A673 (cell line): ENCODE measurements around the gene A2M. TPM values are rescaled to one million over a fixed set of nuclear protein-coding genes. Genes with fewer than 3 reads are reported as not detected.

Experiments used
- BruUV-seq: library from RNA; stranded (reverse); fragments of 400-500 nt; replicated peaks from 2 replicates; lab custom pipeline; 2021; lab: Mats Ljungman, UMichigan
- CTCF ChIA-PET: fragments of 300-600 bp; sonication (Branson Sonifier 250); formaldehyde crosslinking; loops from one replicate; lab custom pipeline; 2022; ENCODE audit warnings: antibody characterized with exemption; lab: Charles Lee
- POLR2A ChIA-PET: fragments of 300-600 bp; sonication (Branson Sonifier 250); formaldehyde crosslinking; loops from one replicate; lab custom pipeline; 2022; ENCODE audit warnings: antibody characterized with exemption; ENCODE audit not compliant: low non-redundant PET; lab: Charles Lee
- DNase-seq: peaks from one replicate; pipeline ENCODE4 v3.0.0-alpha.2; 2015; ENCODE audit warnings: low spot score
- H3K27ac ChIP-seq: fragments of 200-600 bp; sonication (generic); 2 replicates; pipeline ENCODE4 v1.5.1; 2016; ENCODE audit warnings: mixed run types, low read depth, mild to moderate bottlenecking, mixed read lengths, antibody characterized with exemption, low read length; ENCODE audit not compliant: poor library complexity, severe bottlenecking
- H3K27me3 ChIP-seq: fragments of 200-600 bp; sonication (generic); replicated peaks from 2 replicates; pipeline ENCODE4 v1.6.1; 2017; ENCODE audit warnings: mixed run types, low read depth, mild to moderate bottlenecking, mixed read lengths, antibody characterized with exemption, low read length; ENCODE audit not compliant: insufficient read depth, poor library complexity
- H3K36me3 ChIP-seq: fragments of 200-600 bp; sonication (generic); 2 replicates; pipeline ENCODE4 v1.6.1; 2016; ENCODE audit warnings: mixed run types, mild to moderate bottlenecking, mixed read lengths, antibody characterized with exemption, low read length; ENCODE audit not compliant: insufficient read depth, poor library complexity, severe bottlenecking
- H3K4me1 ChIP-seq: fragments of 200-600 bp; sonication (generic); 2 replicates; pipeline ENCODE4 v1.6.1; 2017; ENCODE audit warnings: mixed run types, mild to moderate bottlenecking, mixed read lengths, antibody characterized with exemption, low read length; ENCODE audit not compliant: insufficient read depth, poor library complexity, severe bottlenecking
- H3K4me3 ChIP-seq: fragments of 200-600 bp; sonication (generic); 2 replicates; pipeline ENCODE4 v1.5.1; 2016; ENCODE audit warnings: low read depth, mixed run types, mild to moderate bottlenecking, mixed read lengths, low read length; ENCODE audit not compliant: poor library complexity, severe bottlenecking
- H3K9me3 ChIP-seq: fragments of 200-600 bp; sonication (generic); 2 replicates; pipeline ENCODE4 v1.6.1; 2016; ENCODE audit warnings: mixed run types, low read depth, mild to moderate bottlenecking, mixed read lengths, antibody characterized with exemption, low read length; ENCODE audit not compliant: poor library complexity, severe bottlenecking
- CTCF ChIP-seq: fragments of 300-800, 200-600 bp; sonication (generic); conservative IDR thresholded peaks from 2 replicates; pipeline ENCODE4 v1.5.1; 2017; ENCODE audit warnings: low read depth, mild to moderate bottlenecking, antibody characterized with exemption, low read length, moderate library complexity, mixed read lengths
- EZH2 ChIP-seq: fragments of 200-600 bp; sonication (generic); IDR thresholded peaks from 2 replicates; pipeline ENCODE4 v1.6.1; 2017; ENCODE audit warnings: borderline replicate concordance, low read depth, mild to moderate bottlenecking, mixed read lengths, antibody characterized with exemption, low read length; ENCODE audit not compliant: poor library complexity, severe bottlenecking
- intact Hi-C: fragments of 100-400 bp; cut with micrococcal nuclease; formaldehyde crosslinking; loops from one replicate; pipeline ENCODE4 v1.10.0; 2022; ENCODE audit not compliant: unreplicated experiment
- total RNA-seq: library from RNA; stranded (reverse); gene quantifications from 2 replicates; pipeline ENCODE4 v1.2.3, GENCODE V29; 2021

A2M gene
- total RNA-seq, 1 experiment from 2014 or later, result 1.3 TPM

- Histone ChIP-seq H3K36me3 (no peaks in the 10 kb centered on the region), H3K27me3 (no peaks in the 10 kb centered on the region), H3K4me1 (no peaks in the 10 kb centered on the region), H3K27ac (no peak overlapping the region), H3K9me3 (peaks cover 5% of the 10 kb centered on the region), H3K4me3 (no peak overlapping the region)
- CTCF ChIA-PET, result no interaction called here
- TF ChIP-seq CTCF (no peak), EZH2 (no peak)
- intact Hi-C loops, result no loop called here
- DNase-seq, result no peak
- BruUV-seq, result no TSS peak
- POLR2A ChIA-PET, result no interaction called here
Observed at GRCh38 chr12:9086087-9086486, 29.6 kb downstream of the A2M start.

GRCh38 chr12:9084417-9084816 lies 31.3 kb downstream of the A2M start:
- CTCF ChIA-PET, result no interaction called here
- no peak overlapping the region for H3K4me3 ChIP-seq

GRCh38 chr12:9083793-9084192 lies 31.9 kb downstream of the A2M start:
- H3K4me1 ChIP-seq, result no peaks in the 10 kb centered on the region
- ChIA-PET CTCF (no interaction called here), POLR2A (no interaction called here)
- no peaks in the 10 kb centered on the region for H3K27me3 ChIP-seq
- no peak overlapping the region for H3K4me3 ChIP-seq
- no peak for TF ChIP-seq EZH2
- TF ChIP-seq CTCF, result no peak
- peaks cover 5% of the 10 kb centered on the region for H3K9me3 ChIP-seq
- no peak overlapping the region for H3K27ac ChIP-seq
- BruUV-seq, result no TSS peak
- intact Hi-C loops, result no loop called here
- DNase-seq, result no peak
- no peaks in the 10 kb centered on the region for H3K36me3 ChIP-seq

More at GRCh38 chr12:9084417-9084816, 31.3 kb downstream of the A2M start:
- TF ChIP-seq EZH2 (no peak), CTCF (no peak)
- DNase-seq, result no peak
- Histone ChIP-seq H3K9me3 (peaks cover 5% of the 10 kb centered on the region), H3K4me1 (no peaks in the 10 kb centered on the region), H3K27me3 (no peaks in the 10 kb centered on the region), H3K27ac (no peak overlapping the region), H3K36me3 (no peaks in the 10 kb centered on the region)
- intact Hi-C loops, result no loop called here
- POLR2A ChIA-PET, result no interaction called here
- no TSS peak for BruUV-seq
